Right lobe of liver (tissue), 6 donors: ENCODE results near the gene ATE1. TPM values are rescaled to one million over a fixed set of nuclear protein-coding genes. Genes with fewer than 3 reads are reported as not detected.
"Not testable (repeated sequence)": the region's sequence is repeated elsewhere in the genome, so short reads cannot be mapped to it uniquely, and the experiment has no call there.

Source experiments
- ATAC-seq, 4 donors: fragments of 200-7000 bp; cut with Tn5 transposase; one replicate each; pipeline ENCODE4 v1.9.1; 2020; ENCODE audit warnings: mild to moderate bottlenecking in 4 of 4, moderate library complexity in 4 of 4
- DNase-seq, 3 donors: peaks; one replicate each; pipeline ENCODE4 v3.0.0-alpha.2; 2020
- H3K27ac ChIP-seq, 3 donors: fragments of 200-600 bp; one replicate each; pipeline ENCODE4 v1.8.0; 2022
- H3K27me3 ChIP-seq, 2 donors: fragments of 200-600 bp; one replicate each; pipeline ENCODE4 v1.8.0; 2022
- H3K36me3 ChIP-seq, 4 donors: fragments of 200-600 bp; sonication (generic) in 1 of 4; one replicate each; pipeline versions ENCODE4 v1.5.1 to v1.8.0; 2017 to 2022; ENCODE audit warnings: control low read depth in 1 of 4
- H3K4me1 ChIP-seq, 4 donors: fragments of 200-600 bp; sonication (generic) in 1 of 4; one replicate each; pipeline versions ENCODE4 v1.5.1 to v1.8.0; 2017 to 2022; ENCODE audit warnings: control low read depth in 1 of 4
- H3K4me3 ChIP-seq, 3 donors: fragments of 200-600 bp; one replicate each; pipeline ENCODE4 v1.8.0; 2022
- H3K9me3 ChIP-seq, 4 donors: fragments of 200-600 bp; sonication (generic) in 1 of 4; one replicate each; pipeline versions ENCODE4 v1.5.1 to v1.8.0; 2017 to 2022; ENCODE audit warnings: control low read depth in 1 of 4
- POLR2A ChIP-seq: fragments of 450-650 bp; IDR thresholded peaks from one replicate; pipeline ENCODE4 v1.6.1; 2017; ENCODE audit warnings: antibody characterized with exemption, mild to moderate bottlenecking
- WGBS: methylation state at CpG from one replicate; pipeline ENCODE4 v1.1.6; 2018; ENCODE audit warnings: low coverage, low lambda C conversion rate; ENCODE audit not compliant: insufficient coverage; ENCODE audit errors: missing lambda C conversion rate; 5-methylcytosine and 5-hydroxymethylcytosine counted together
- intact Hi-C, 2 donors: fragments of 100-400 bp; cut with DNase I; formaldehyde crosslinking; loops; one replicate each; pipeline versions ENCODE4 v1.11.2 to v1.14.1; 2022
- total RNA-seq, 6 experiments: library from RNA; depleted of rRNA in 2 of 6; stranded (reverse); fragments of >200 nt in 2 of 6; fragmentation: NEBNext Ultra II Directional in 3 of 6; extraction: Animal tissue kit (Norgen Biotek cat#: 25700) in 3 of 6; gene quantifications; one replicate each; pipeline versions ENCODE4 v1.1.0 to v1.2.4, GENCODE V29; 2016 to 2023
- TF ChIP-seq, protein P1 (sequence below), 4 donors: fragments of 200-600 bp in 3 of 4; fragments of 450-650 bp in 1 of 4; IDR thresholded peaks; one replicate each; pipeline versions ENCODE4 v1.5.1 to v1.8.0; 2016 to 2022; ENCODE audit warnings: antibody characterized with exemption in 4 of 4, mild to moderate bottlenecking in 2 of 4
- donor health status: DM: no; HTN: yes; CAD: no.
- donor health status: DM: no; HTN: no; CAD: no.
- donor health status: DM: no; HTN: no; CAD: no.
- donor health status: DM: no; HTN: yes; CAD: no.
- donor health status: DM: no; HTN: yes; CAD: no.

ATE1 gene
- total RNA-seq, 6 experiments from 2014 or later: 17.7 to 21.6 (median 19.9) TPM

GRCh38 chr10:121708728-121709674, 218.8 kb downstream of the ATE1 start:
- TF ChIP-seq, protein P1, sequence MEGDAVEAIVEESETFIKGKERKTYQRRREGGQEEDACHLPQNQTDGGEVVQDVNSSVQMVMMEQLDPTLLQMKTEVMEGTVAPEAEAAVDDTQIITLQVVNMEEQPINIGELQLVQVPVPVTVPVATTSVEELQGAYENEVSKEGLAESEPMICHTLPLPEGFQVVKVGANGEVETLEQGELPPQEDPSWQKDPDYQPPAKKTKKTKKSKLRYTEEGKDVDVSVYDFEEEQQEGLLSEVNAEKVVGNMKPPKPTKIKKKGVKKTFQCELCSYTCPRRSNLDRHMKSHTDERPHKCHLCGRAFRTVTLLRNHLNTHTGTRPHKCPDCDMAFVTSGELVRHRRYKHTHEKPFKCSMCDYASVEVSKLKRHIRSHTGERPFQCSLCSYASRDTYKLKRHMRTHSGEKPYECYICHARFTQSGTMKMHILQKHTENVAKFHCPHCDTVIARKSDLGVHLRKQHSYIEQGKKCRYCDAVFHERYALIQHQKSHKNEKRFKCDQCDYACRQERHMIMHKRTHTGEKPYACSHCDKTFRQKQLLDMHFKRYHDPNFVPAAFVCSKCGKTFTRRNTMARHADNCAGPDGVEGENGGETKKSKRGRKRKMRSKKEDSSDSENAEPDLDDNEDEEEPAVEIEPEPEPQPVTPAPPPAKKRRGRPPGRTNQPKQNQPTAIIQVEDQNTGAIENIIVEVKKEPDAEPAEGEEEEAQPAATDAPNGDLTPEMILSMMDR (IDR thresholded peaks at IDR 0.05): no peak
- TF ChIP-seq POLR2A: no peak
- Histone ChIP-seq H3K36me3 (no peaks in the 10 kb centered on the region), H3K9me3 (no peaks in the 10 kb centered on the region), H3K4me1 (no peaks in the 10 kb centered on the region), H3K27me3 (no peaks in the 10 kb centered on the region), H3K4me3 (no peak overlapping the region), H3K27ac (no peak overlapping the region)
- ATAC-seq: no peak
- intact Hi-C loops: no loop called here
- DNase-seq: no peak
- WGBS: 46% methylated on average over 14 of the region's 15 CpGs

DNA sequence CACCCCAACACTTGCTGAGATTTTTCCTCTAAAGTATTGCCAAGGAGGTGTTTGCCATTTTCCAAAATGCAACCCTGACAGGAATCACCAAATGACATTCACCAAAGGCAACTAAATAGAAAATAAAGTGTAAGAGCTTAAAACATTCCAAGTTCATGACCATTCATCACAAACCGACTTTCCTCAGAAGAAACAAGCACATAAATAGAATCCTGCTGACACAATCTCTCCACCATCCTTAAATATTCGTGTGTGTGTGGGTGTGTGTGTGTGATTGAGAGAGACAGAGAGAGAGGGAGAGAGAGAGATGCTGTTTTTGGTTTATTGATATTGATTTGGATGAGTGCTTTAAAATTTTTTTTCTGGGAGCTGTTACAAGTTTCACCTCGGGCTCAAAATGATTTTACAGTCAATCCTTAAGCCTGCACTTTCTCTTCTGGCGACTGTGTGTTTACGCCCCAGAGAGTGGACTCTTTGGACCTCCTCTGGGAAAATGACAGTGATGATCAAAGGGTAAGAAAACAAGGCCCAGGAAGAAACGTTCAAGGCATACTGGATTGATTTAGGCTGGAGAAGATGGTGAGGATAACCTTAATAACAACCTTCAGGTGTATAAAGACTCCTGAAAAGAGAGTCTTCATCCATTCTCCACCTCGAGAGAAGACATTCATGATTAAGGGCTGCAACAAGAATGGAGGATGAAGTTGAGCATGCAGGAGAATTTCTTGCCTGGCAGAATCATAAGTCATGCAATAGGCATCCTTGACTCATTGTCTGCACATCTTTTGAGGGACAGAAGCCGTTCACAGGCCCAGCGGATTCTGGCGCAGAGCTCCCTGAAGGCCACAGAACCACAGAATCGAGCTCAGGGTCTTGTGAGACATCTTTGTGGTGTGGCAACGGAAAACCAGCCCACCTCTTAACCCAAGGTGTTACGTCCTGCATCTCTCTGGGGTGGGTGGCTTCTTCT, 225.2 kb downstream of the ATE1 start:
- ATAC-seq (no peak), DNase-seq (no peak)
- H3K27ac ChIP-seq: no peak overlapping the region
- H3K36me3 ChIP-seq: no peaks in the 10 kb centered on the region
- no peaks in the 10 kb centered on the region for H3K4me1 ChIP-seq
- H3K27me3 ChIP-seq: no peaks in the 10 kb centered on the region
- intact Hi-C loops: no loop called here
- H3K9me3 ChIP-seq: no peaks in the 10 kb centered on the region
- no peak for TF ChIP-seq POLR2A
- TF ChIP-seq, protein P1 (IDR thresholded peaks at IDR 0.05): no peak
- no peak overlapping the region for H3K4me3 ChIP-seq
- WGBS: 50% methylated on average over 9 of the region's 13 CpGs

GRCh38 chr10:121700416-121700815, 227.4 kb downstream of the ATE1 start:
- no peaks in the 10 kb centered on the region for H3K27me3 ChIP-seq
- no peak overlapping the region for H3K4me3 ChIP-seq
- intact Hi-C loops: no loop called here
- no peaks in the 10 kb centered on the region for H3K9me3 ChIP-seq
- ATAC-seq (no peak), DNase-seq (no peak)
- 57% methylated on average over 1 of the region's 1 CpG for WGBS
- no peaks in the 10 kb centered on the region for H3K36me3 ChIP-seq
- H3K27ac ChIP-seq: no peak overlapping the region
- H3K4me1 ChIP-seq: no peaks in the 10 kb centered on the region
- TF ChIP-seq, protein P1 (IDR thresholded peaks at IDR 0.05): no peak
- TF ChIP-seq POLR2A: no peak

GRCh38 chr10:121699703-121700102, 228.1 kb downstream of the ATE1 start:
- H3K4me1 ChIP-seq, H3K36me3 ChIP-seq, intact Hi-C loops, DNase-seq, H3K4me3 ChIP-seq, H3K9me3 ChIP-seq, H3K27me3 ChIP-seq, ATAC-seq, H3K27ac ChIP-seq: not testable (repeated sequence)
- 71% methylated on average over 3 of the region's 3 CpGs for WGBS
